IMR-90 (cell line): Measurements from ENCODE around the gene POLR3E. TPM values are rescaled to one million over a fixed set of nuclear protein-coding genes. Genes with fewer than 3 reads are reported as not detected.

Experiments
- ATAC-seq: fragments of 200-7000 bp; cut with Tn5 transposase; 2 replicates; pipeline ENCODE4 v1.9.1; 2020; ENCODE audit warnings: low read depth, mild to moderate bottlenecking, moderate library complexity
- BruUV-seq: library from RNA; stranded (reverse); fragments of 400-500 nt; replicated peaks from 2 replicates; lab custom pipeline; 2021; lab: Mats Ljungman, UMichigan
- CTCF ChIA-PET: fragments of 300-600 bp; formaldehyde crosslinking; extraction: SDS; loops from one replicate; lab custom pipeline; 2021; ENCODE audit warnings: antibody characterized with exemption; lab: Yijun Ruan, JAX
- POLR2A ChIA-PET: fragments of 300-600 bp; sonication (Branson Sonifier 250); formaldehyde crosslinking; loops from one replicate; lab custom pipeline; 2022; ENCODE audit warnings: antibody characterized with exemption; ENCODE audit not compliant: unreplicated experiment; lab: Charles Lee
- DNase-seq: peaks from one replicate; pipeline ENCODE4 v3.0.0; 2013
- H2AFZ ChIP-seq: replicated peaks from 2 replicates; pipeline ENCODE3; 2013; ENCODE audit warnings: low read length, mild to moderate bottlenecking; ENCODE audit not compliant: poor library complexity
- H2AK5ac ChIP-seq: 2 replicates; pipeline ENCODE4 v1.6.1; 2013; ENCODE audit warnings: low read depth, low read length, inconsistent platforms
- H2AK9ac ChIP-seq: replicated peaks from 2 replicates; pipeline ENCODE3; 2013; ENCODE audit warnings: mild to moderate bottlenecking, low read depth, low read length, moderate library complexity; ENCODE audit not compliant: poor library complexity
- H2BK120ac ChIP-seq: 2 replicates; pipeline ENCODE4 v1.6.1; 2013; ENCODE audit warnings: low read depth, low read length, inconsistent platforms
- H2BK15ac ChIP-seq: 3 replicates; pipeline ENCODE4 v1.6.1; 2013; ENCODE audit warnings: low read depth, low read length, inconsistent platforms
- H2BK20ac ChIP-seq: 2 replicates; pipeline ENCODE4 v1.6.1; 2013; ENCODE audit warnings: low read depth, mild to moderate bottlenecking, inconsistent platforms, low read length, moderate library complexity
- H2BK5ac ChIP-seq: 2 replicates; pipeline ENCODE4 v1.6.1; 2013; ENCODE audit warnings: mild to moderate bottlenecking, low read depth, low read length, inconsistent platforms; ENCODE audit not compliant: poor library complexity, severe bottlenecking
- H3K14ac ChIP-seq: replicated peaks from 2 replicates; pipeline ENCODE4 v1.6.1; 2013; ENCODE audit warnings: low read depth, low read length, inconsistent platforms
- H3K18ac ChIP-seq: 2 replicates; pipeline ENCODE4 v1.6.1; 2013; ENCODE audit warnings: low read depth, low read length, control low read depth
- H3K23ac ChIP-seq: 2 replicates; pipeline ENCODE4 v1.6.1; 2013; ENCODE audit warnings: low read depth, low read length, inconsistent platforms
- H3K27ac ChIP-seq: 2 replicates; pipeline ENCODE4 v1.5.1; 2013; ENCODE audit warnings: mild to moderate bottlenecking, control low read depth, low read length; ENCODE audit not compliant: insufficient read depth
- H3K27me3 ChIP-seq: 2 replicates; pipeline ENCODE4 v1.6.1; 2013; ENCODE audit warnings: low read length; ENCODE audit not compliant: control insufficient read depth, insufficient read depth
- H3K36me3 ChIP-seq: 2 replicates; pipeline ENCODE4 v1.6.1; 2013; ENCODE audit warnings: low read length, mixed read lengths; ENCODE audit not compliant: control insufficient read depth, insufficient read depth
- H3K4ac ChIP-seq: 2 replicates; pipeline ENCODE4 v1.6.1; 2013; ENCODE audit warnings: low read depth, low read length, inconsistent platforms
- H3K4me1 ChIP-seq: 2 replicates; pipeline ENCODE4 v1.6.1; 2013; ENCODE audit warnings: low read length, mixed read lengths; ENCODE audit not compliant: control insufficient read depth, insufficient read depth
- H3K4me2 ChIP-seq: 2 replicates; pipeline ENCODE4 v1.6.1; 2013; ENCODE audit warnings: low read depth, mild to moderate bottlenecking, control low read depth, low read length, moderate library complexity
- H3K4me3 ChIP-seq: 2 replicates; pipeline ENCODE4 v1.5.1; 2013; ENCODE audit warnings: low read depth, mild to moderate bottlenecking, control low read depth, low read length, moderate library complexity; ENCODE audit not compliant: insufficient read depth
- H3K56ac ChIP-seq: 2 replicates; pipeline ENCODE4 v1.6.1; 2013; ENCODE audit warnings: low read length, inconsistent platforms; ENCODE audit not compliant: insufficient read depth; ENCODE audit errors: extremely low read depth
- H3K79me1 ChIP-seq, 2 experiments: 2 replicates each; pipeline ENCODE4 v1.6.1; 2013; ENCODE audit warnings: low read length in 2 of 2, inconsistent platforms in 1 of 2, low read depth in 1 of 2
- H3K9ac ChIP-seq: 2 replicates; pipeline ENCODE4 v1.6.1; 2013; ENCODE audit warnings: low read depth, low read length, control low read depth
- H3K9me1 ChIP-seq: 2 replicates; pipeline ENCODE4 v1.6.1; 2013; ENCODE audit warnings: low read length, inconsistent platforms; ENCODE audit not compliant: insufficient read depth
- H3K9me3 ChIP-seq: 2 replicates; pipeline ENCODE4 v1.6.1; 2013; ENCODE audit warnings: low read length; ENCODE audit not compliant: control insufficient read depth, insufficient read depth
- H4K20me1 ChIP-seq: 2 replicates; pipeline ENCODE4 v1.6.1; 2013; ENCODE audit warnings: low read length, inconsistent platforms; ENCODE audit not compliant: insufficient read depth
- H4K5ac ChIP-seq: 2 replicates; pipeline ENCODE4 v1.6.1; 2013; ENCODE audit warnings: mild to moderate bottlenecking, low read depth, low read length, control low read depth
- H4K8ac ChIP-seq, 2 experiments: 2 replicates each; pipeline ENCODE4 v1.6.1; 2013; ENCODE audit warnings: low read depth in 2 of 2, low read length in 2 of 2, control low read depth in 1 of 2, inconsistent platforms in 1 of 2
- H4K91ac ChIP-seq: 2 replicates; pipeline ENCODE4 v1.6.1; 2013; ENCODE audit warnings: low read depth, low read length, inconsistent platforms; ENCODE audit not compliant: insufficient read depth
- BHLHE40 ChIP-seq: fragments of 150-350 bp; IDR thresholded peaks from 2 replicates; pipeline ENCODE4 v1.6.1; 2016; ENCODE audit warnings: mild to moderate bottlenecking, low read depth, low read length
- CHD1 ChIP-seq: IDR thresholded peaks from 2 replicates; pipeline ENCODE4 v1.6.1; 2012; ENCODE audit warnings: low read depth, low read length, improper control_type of control experiment
- FOS ChIP-seq: fragments of 150-350 bp; IDR thresholded peaks from 2 replicates; pipeline ENCODE4 v1.6.1; 2016; ENCODE audit warnings: low read depth, low read length
- MAFK ChIP-seq: IDR thresholded peaks from 2 replicates; pipeline ENCODE4 v1.6.1; 2012; ENCODE audit warnings: low read depth, low read length, improper control_type of control experiment
- MAZ ChIP-seq: IDR thresholded peaks from 2 replicates; pipeline ENCODE4 v1.6.1; 2012; ENCODE audit warnings: low read depth, mild to moderate bottlenecking, low read length, improper control_type of control experiment, moderate library complexity, borderline replicate concordance
- MXI1 ChIP-seq: IDR thresholded peaks from 2 replicates; pipeline ENCODE4 v1.6.1; 2012; ENCODE audit warnings: low read depth, mild to moderate bottlenecking, low read length, moderate library complexity, borderline replicate concordance
- POLR2A ChIP-seq: IDR thresholded peaks from 2 replicates; pipeline ENCODE4 v1.6.1; 2012; ENCODE audit warnings: mild to moderate bottlenecking, low read depth, low read length
- RAD21 ChIP-seq: IDR thresholded peaks from 2 replicates; pipeline ENCODE4 v1.6.1; 2012; ENCODE audit warnings: low read length, improper control_type of control experiment
- RCOR1 ChIP-seq: IDR thresholded peaks from 2 replicates; pipeline ENCODE4 v1.6.1; 2012; ENCODE audit warnings: mild to moderate bottlenecking, low read length, improper control_type of control experiment; ENCODE audit not compliant: insufficient replicate concordance
- RFX5 ChIP-seq: IDR thresholded peaks from 2 replicates; pipeline ENCODE4 v1.8.0; 2012; ENCODE audit warnings: low read depth, mild to moderate bottlenecking, low read length, moderate library complexity
- SMC3 ChIP-seq: fragments of 150-350 bp; IDR thresholded peaks from 2 replicates; pipeline ENCODE4 v1.6.1; 2016; ENCODE audit warnings: low read depth, mild to moderate bottlenecking, antibody characterized with exemption, low read length, moderate library complexity
- USF2 ChIP-seq: fragments of 150-350 bp; IDR thresholded peaks from 2 replicates; pipeline ENCODE4 v1.6.1; 2017; ENCODE audit warnings: mild to moderate bottlenecking, antibody characterized with exemption, low read length, low read depth
- WGBS, 2 experiments: methylation state at CpG; one replicate each; pipeline versions ENCODE4 v1.1.5 to v1.1.7; 2013; ENCODE audit warnings: missing lambda C conversion rate in 2 of 2; ENCODE audit not compliant: insufficient read length in 1 of 2; ENCODE audit errors: extremely low coverage in 2 of 2; 5-methylcytosine and 5-hydroxymethylcytosine counted together
- dilution Hi-C: fragments of 300-500 bp; cut with HindIII; formaldehyde crosslinking; loops from one replicate; pipeline ENCODE4 v1.14.3; 2018; ENCODE audit warnings: low sequenced_read_pairs; ENCODE audit not compliant: unreplicated experiment
- in situ Hi-C: fragments of 300-500 bp; cut with MboI; formaldehyde crosslinking; loops from 3 replicates; pipeline ENCODE4 v1.14.3; 2019; ENCODE audit warnings: low sequenced_read_pairs, inconsistent platforms, mixed read lengths
- intact Hi-C: fragments of 100-400 bp; cut with micrococcal nuclease; formaldehyde crosslinking; loops from 2 replicates; pipeline ENCODE4 v1.10.0; 2022
- polyA plus RNA-seq, 3 experiments: library from polyadenylated mRNA; depleted of rRNA; stranded (reverse); fragments of >200 nt; gene quantifications; 2 replicates each; pipeline ENCODE4 v1.2.3, GENCODE V29; 2012; ENCODE audit warnings: low replicate concordance in 1 of 3
- total RNA-seq: library from RNA; depleted of rRNA; stranded (reverse); fragments of >200 nt; gene quantifications from 2 replicates; pipeline ENCODE4 v1.2.3, GENCODE V29; 2012

The POLR3E gene
- total and polyA plus RNA-seq, 2 of the 4 experiments (the other 2 are of a cell fraction) = 19.9 to 46.0 TPM

GRCh38 chr16:22358000-22358399, 60.8 kb downstream of the POLR3E start:
- Histone ChIP-seq H4K8ac (no peak overlapping the region), H4K91ac (no peak overlapping the region), H2AK5ac (no peak overlapping the region), H3K9me1 (peaks cover 16% of the 10 kb centered on the region), H3K4me2 (no peak overlapping the region), H3K4me3 (no peak overlapping the region), H4K20me1 (peaks cover 76% of the 10 kb centered on the region), H2BK120ac (no peak overlapping the region), H3K14ac (no peak overlapping the region), H2AK9ac (no peak overlapping the region), H3K27ac (no peak overlapping the region; the same call in 1 of the 2 replicates), H2BK20ac (no peak overlapping the region), H2BK5ac (peak overlapping the region; percentile 17), H2AFZ (no peak overlapping the region), H3K9me3 (no peaks in the 10 kb centered on the region), H2BK15ac (no peak overlapping the region), H3K4ac (no peak overlapping the region), H3K56ac (no peak overlapping the region), H3K9ac (no peak overlapping the region), H4K5ac (no peak overlapping the region), H3K79me1 (peaks cover 14 to 70% of the 10 kb centered on the region in 2 experiments), H3K4me1 (peaks cover 13% of the 10 kb centered on the region), H3K36me3 (peaks cover 36% of the 10 kb centered on the region), H3K18ac (no peak overlapping the region), H3K27me3 (no peaks in the 10 kb centered on the region), H3K23ac (no peak overlapping the region)
- dilution Hi-C loops = no loop called here
- no CpG with 5 or more reads among the region's 1 CpG for WGBS, 2 experiments
- DNase-seq (no peak), ATAC-seq (no peak)
- in situ Hi-C loops = no loop called here
- TF ChIP-seq MAFK = no peak
- TF ChIP-seq MXI1 = no peak
- TF ChIP-seq MAZ = no peak
- no peak for TF ChIP-seq POLR2A
- TF ChIP-seq SMC3 = no peak
- no peak for TF ChIP-seq USF2
- no peak for TF ChIP-seq RFX5
- TF ChIP-seq RCOR1 = no peak
- TF ChIP-seq BHLHE40 = no peak
- TF ChIP-seq RAD21 = no peak
- TF ChIP-seq FOS = no peak
- TF ChIP-seq CHD1 = no peak
- POLR2A ChIA-PET = no interaction called here
- BruUV-seq = no TSS peak
- CTCF ChIA-PET = no interaction called here
- intact Hi-C loops = no loop called here
